Posterior cingulate gyrus (tissue), 11 donors: Measurements from ENCODE around the gene KASH5.
A peak's percentile ranks its signal among the peaks of the same experiment; 100 is the strongest.

Source experiments
- DNase-seq, 10 donors: peaks; one replicate each; pipeline versions ENCODE4 v3.0.0 to v3.0.0-alpha.2; 2020 to 2021; ENCODE audit warnings: mixed read lengths in 3 of 10
- intact Hi-C: fragments of 100-400 bp; cut with DNase I; formaldehyde crosslinking; loops from one replicate; pipeline ENCODE4 v1.15.1; 2023

The KASH5 gene

GRCh38 chr19:49387936-49388372, at the start of gene KASH5:
TSS of gene KASH5 (plus strand) at chr19:49388249. CDS start at chr19:49390884, 2,635 bp downstream.
- intact Hi-C loops, result no loop called here
- peak in 8 of 10 donors; percentile 34 to 92 (median 50) for DNase-seq

- peak in 4 of 10 donors; percentile 31 to 90 (median 66) for DNase-seq
- intact Hi-C loops, result no loop called here
Measured at GRCh38 chr19:49338691-49339300, 49.3 kb upstream of the KASH5 start.

- peak; percentile 55 to 96 (median 80) for DNase-seq
- intact Hi-C loops, result no loop called here
Measured at GRCh38 chr19:49339301-49340068, 48.6 kb upstream of the KASH5 start.

- peak in 2 of 10 donors; percentile 65 to 68 for DNase-seq
- intact Hi-C loops, result no loop called here
Measured at GRCh38 chr19:49340069-49340864, 47.8 kb upstream of the KASH5 start.

- peak in 1 of 10 donors; percentile 48 for DNase-seq
- intact Hi-C loops, result no loop called here
Measured at GRCh38 chr19:49340865-49341718, 47.0 kb upstream of the KASH5 start.

GRCh38 chr19:49342291-49342721, 45.7 kb upstream of the KASH5 start:
- intact Hi-C loops, result no loop called here
- DNase-seq, result peak in 2 of 10 donors; percentile 52 to 61

GRCh38 chr19:49343123-49343522, 44.9 kb upstream of the KASH5 start:
- peak in 1 of 10 donors; percentile 32 for DNase-seq
- intact Hi-C loops, result no loop called here

- DNase-seq, result peak in 1 of 10 donors; percentile 41
- intact Hi-C loops, result no loop called here
Measured at GRCh38 chr19:49344505-49345423, 43.3 kb upstream of the KASH5 start.

- DNase-seq, result peak in 1 of 10 donors; percentile 83
- intact Hi-C loops, result no loop called here
Measured at GRCh38 chr19:49347191-49347590, 40.9 kb upstream of the KASH5 start.

- DNase-seq, result peak in 4 of 10 donors; percentile 32 to 91 (median 38)
- intact Hi-C loops, result no loop called here
Measured at GRCh38 chr19:49347835-49348234, 40.2 kb upstream of the KASH5 start.

GRCh38 chr19:49348305-49349189, 39.5 kb upstream of the KASH5 start:
- intact Hi-C loops, result no loop called here
- no peak for DNase-seq

- intact Hi-C loops, result no loop called here
- no peak for DNase-seq
Measured at GRCh38 chr19:49349567-49349966, 38.5 kb upstream of the KASH5 start.

GRCh38 chr19:49355909-49356353, 32.1 kb upstream of the KASH5 start:
- intact Hi-C loops, result no loop called here
- no peak for DNase-seq

GRCh38 chr19:49356382-49356781, 31.7 kb upstream of the KASH5 start:
- DNase-seq, result no peak
- intact Hi-C loops, result no loop called here

- intact Hi-C loops, result no loop called here
- peak in 1 of 10 donors; percentile 26 for DNase-seq
Measured at GRCh38 chr19:49357186-49357585, 30.9 kb upstream of the KASH5 start.

GRCh38 chr19:49359851-49360820, 27.9 kb upstream of the KASH5 start:
- DNase-seq, result peak in 1 of 10 donors; percentile 31
- intact Hi-C loops, result no loop called here
